TTC549 (cell line): Measurements from ENCODE around the gene KCNT1.

Source experiments
- FAIRE-seq: peaks from 2 replicates; lab custom pipeline; 2012; peaks lifted over from hg19 to GRCh38; lab: Jason Lieb, UNC

The KCNT1 gene

DNA sequence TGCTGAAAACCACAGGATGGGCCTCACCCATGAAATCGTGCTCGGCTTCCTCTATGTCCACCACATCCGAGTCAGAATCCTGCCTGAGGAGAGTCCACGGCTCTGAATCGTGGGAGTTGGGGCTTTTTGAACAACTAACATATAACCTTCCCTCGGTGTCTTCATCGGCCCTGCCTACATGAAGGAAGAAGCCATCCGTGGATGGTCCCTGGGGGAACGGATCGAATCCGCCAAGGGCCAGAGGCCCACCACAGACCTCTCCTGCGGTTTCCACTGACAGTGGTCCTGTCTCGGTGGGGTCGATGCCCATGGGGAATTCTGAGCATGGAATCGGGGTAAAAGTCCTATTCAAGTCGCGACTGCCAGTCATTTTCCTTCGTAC is 120.4 kb downstream of the KCNT1 start:
- no peak for FAIRE-seq

GRCh38 chr9:135823036-135823435 is 121.1 kb downstream of the KCNT1 start:
- FAIRE-seq, result no peak

DNA sequence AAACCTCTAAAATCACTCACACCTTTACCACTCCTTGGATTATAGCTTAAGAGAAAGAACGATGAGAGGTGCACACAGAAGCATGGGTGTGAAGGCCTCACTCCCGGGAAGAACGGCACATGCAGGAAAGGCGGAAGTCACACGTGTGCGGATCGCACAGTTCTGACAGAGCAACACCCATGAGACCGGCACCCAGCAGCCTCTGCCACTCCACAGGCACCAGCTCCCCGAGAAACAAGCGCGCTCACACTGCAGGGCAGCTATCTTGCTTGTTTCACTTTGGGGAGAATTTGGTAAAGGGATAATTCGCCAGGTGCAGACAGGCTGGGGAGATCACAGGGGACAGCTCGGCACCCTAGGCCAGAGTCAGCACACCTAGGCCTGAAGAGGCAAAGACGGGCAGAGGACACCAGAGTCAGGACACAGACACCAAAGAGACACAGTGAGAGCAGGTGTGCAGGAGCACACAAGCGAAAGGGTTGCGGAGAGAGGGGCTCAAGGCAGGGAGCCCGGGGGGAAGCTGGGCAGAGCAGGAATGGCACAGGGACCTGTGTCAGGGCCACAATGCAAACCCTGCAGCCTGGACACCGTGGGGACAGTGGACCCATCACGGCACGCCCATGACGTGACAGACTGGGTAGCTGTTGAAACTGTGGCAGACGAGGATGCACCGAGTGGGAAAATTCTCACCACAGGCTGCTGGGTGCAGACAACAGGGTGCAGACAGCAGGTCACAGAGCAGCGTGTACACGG is 123.6 kb downstream of the KCNT1 start:
- FAIRE-seq, result no peak

GRCh38 chr9:135826188-135826545 is 124.2 kb downstream of the KCNT1 start:
- no peak for FAIRE-seq

DNA sequence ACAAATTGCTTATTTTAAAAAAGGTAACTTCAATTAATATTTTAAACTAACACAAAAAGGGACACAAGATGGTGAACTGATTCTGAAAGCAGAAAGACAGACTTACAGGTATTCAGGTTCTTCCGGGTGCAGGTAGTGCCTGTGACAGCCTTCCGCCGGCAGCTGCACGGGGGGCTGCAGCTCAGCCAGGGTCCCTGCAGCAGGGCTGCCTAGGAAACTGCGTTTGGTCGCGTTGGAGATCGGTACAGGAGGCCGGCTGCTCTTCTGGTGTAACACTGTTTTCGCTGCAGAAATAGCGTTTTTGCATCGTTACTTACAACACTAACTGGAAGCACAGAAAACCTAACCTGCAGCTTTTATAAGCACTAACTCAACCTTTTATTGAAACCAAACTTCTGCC is 125.3 kb downstream of the KCNT1 start:
- no peak for FAIRE-seq

GRCh38 chr9:135827866-135828580 is 126.0 kb downstream of the KCNT1 start:
- FAIRE-seq, result no peak

- no peak for FAIRE-seq
Measured at GRCh38 chr9:135828656-135829055, 126.7 kb downstream of the KCNT1 start.

- no peak for FAIRE-seq
Measured at GRCh38 chr9:135830496-135830895, 128.5 kb downstream of the KCNT1 start.

DNA sequence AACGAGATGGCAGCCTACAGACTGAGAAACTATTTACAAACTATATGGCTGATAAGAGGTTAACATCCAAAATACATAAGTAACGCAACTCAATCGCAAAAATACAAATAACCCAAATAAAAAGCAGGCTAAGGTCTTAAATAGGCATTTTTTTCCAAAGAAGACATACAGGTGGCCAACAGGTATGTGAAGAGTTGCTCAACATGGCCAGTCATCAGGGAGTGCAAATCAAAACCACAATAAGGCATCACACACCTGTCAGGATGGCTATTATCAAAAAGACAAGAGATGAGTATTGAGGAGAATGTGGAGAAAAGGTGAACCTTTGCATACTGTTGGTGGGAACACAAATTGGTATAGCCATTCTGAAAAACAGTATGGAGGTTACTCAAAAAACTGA is 131.9 kb downstream of the KCNT1 start:
- FAIRE-seq, result no peak

DNA sequence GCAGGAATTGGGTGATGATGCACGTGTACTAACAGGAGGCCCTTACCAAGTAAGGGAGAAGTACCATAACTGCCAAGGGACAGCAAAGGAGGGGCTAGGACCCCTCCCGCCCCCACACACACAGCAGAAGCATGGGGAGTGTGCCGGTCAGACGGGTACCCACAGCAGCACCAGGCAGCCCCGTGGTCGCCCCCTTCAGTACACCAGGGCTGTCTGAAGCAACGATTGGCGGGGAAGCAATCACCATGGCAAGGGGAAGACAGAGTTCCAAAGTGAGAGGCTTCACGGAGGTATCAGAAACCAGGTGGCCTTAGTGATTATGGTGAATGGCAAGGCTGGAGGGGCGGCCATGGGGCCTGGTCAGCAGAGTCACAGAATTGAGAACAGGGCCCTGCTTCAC is 133.1 kb downstream of the KCNT1 start:
- no peak for FAIRE-seq

GRCh38 chr9:135839516-135839915 is 137.5 kb downstream of the KCNT1 start:
- FAIRE-seq, result no peak

DNA sequence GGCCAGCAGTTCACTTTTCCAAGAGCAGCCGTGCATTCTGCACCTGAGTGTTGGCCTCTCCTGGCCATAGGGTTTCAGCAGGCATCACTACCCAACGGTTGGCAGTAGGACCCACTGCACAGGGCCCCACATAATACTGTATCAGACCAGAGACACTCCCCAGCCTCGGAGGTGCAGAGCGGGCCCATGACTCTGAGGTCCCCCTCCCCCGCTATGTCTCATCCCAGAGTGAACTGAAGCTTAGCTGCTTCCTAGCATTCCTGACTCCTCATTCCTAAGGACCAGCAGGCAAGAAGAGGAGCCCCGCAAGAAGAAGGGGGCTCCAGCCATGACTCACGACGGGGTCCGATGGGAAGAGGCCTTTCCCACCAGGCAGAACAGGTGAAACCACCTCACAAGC is 138.1 kb downstream of the KCNT1 start:
- no peak for FAIRE-seq

GRCh38 chr9:135840539-135840938 is 138.6 kb downstream of the KCNT1 start:
- FAIRE-seq, result no peak
